Measurements from ENCODE around the gene CYP2U1.

DNA sequence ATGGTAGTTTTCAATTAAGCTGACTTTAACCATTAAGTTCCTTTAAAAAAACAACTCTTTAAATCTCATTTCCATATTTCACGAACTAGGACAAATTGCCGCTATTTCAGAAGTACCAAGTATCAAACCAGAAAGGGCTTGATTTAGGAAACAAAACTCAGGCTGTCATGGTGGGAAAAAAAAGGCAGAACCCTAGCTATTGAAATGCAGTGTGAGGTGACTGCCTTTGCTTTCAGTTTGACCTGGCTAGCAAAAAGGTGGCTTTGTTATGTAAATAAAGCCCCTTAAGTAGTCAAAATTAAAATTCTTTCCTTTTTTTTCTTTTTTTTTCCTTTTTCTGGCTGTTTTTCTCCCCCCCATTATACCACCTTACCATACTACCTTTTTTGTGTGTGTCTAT, 40.6 kb upstream of the CYP2U1 start:
- TF ChIP-seq, protein P1, sequence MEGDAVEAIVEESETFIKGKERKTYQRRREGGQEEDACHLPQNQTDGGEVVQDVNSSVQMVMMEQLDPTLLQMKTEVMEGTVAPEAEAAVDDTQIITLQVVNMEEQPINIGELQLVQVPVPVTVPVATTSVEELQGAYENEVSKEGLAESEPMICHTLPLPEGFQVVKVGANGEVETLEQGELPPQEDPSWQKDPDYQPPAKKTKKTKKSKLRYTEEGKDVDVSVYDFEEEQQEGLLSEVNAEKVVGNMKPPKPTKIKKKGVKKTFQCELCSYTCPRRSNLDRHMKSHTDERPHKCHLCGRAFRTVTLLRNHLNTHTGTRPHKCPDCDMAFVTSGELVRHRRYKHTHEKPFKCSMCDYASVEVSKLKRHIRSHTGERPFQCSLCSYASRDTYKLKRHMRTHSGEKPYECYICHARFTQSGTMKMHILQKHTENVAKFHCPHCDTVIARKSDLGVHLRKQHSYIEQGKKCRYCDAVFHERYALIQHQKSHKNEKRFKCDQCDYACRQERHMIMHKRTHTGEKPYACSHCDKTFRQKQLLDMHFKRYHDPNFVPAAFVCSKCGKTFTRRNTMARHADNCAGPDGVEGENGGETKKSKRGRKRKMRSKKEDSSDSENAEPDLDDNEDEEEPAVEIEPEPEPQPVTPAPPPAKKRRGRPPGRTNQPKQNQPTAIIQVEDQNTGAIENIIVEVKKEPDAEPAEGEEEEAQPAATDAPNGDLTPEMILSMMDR (IDR thresholded peaks at IDR 0.05; ENCODE audit: low read length): no peak
- no peak for TF ChIP-seq EZH2 (IDR thresholded peaks at IDR 0.05; ENCODE audit: borderline replicate concordance, low read length)
